Glomerular visceral epithelial cell (primary cell): ENCODE measurements around the gene TAMALIN.

ENCODE experiments used
- DNase-seq: peaks from one replicate; pipeline ENCODE4 v3.0.0-alpha.2; 2016; ENCODE audit errors: extremely low spot score

TAMALIN gene

GRCh38 chr12:52014567-52015530 lies 8.1 kb downstream of the TAMALIN start:
- no peak for DNase-seq

GRCh38 chr12:52015532-52016041 lies 8.8 kb downstream of the TAMALIN start:
- no peak for DNase-seq

- no peak for DNase-seq
Observed at GRCh38 chr12:52018433-52019112, 11.8 kb downstream of the TAMALIN start.

- DNase-seq: peak; percentile 61
Observed at GRCh38 chr12:52019113-52019770, 12.5 kb downstream of the TAMALIN start.

GRCh38 chr12:52020539-52021336 lies 14.0 kb downstream of the TAMALIN start:
- DNase-seq: peak; percentile 54

- DNase-seq: no peak
Observed at GRCh38 chr12:52022841-52023181, 16.1 kb downstream of the TAMALIN start.

GRCh38 chr12:52023182-52023975 lies 16.6 kb downstream of the TAMALIN start:
- peak; percentile 80 for DNase-seq

- no peak for DNase-seq
Observed at GRCh38 chr12:52023976-52024688, 17.4 kb downstream of the TAMALIN start.

GRCh38 chr12:52024845-52025230 lies 18.1 kb downstream of the TAMALIN start:
- DNase-seq: no peak

GRCh38 chr12:52026263-52026662 lies 19.5 kb downstream of the TAMALIN start:
- no peak for DNase-seq

GRCh38 chr12:52027085-52027843 lies 20.5 kb downstream of the TAMALIN start:
- DNase-seq: no peak

GRCh38 chr12:52029685-52030084 lies 22.9 kb downstream of the TAMALIN start:
- peak; percentile 31 for DNase-seq

GRCh38 chr12:52032446-52032803 lies 25.7 kb downstream of the TAMALIN start:
- no peak for DNase-seq

GRCh38 chr12:52032804-52033445 lies 26.2 kb downstream of the TAMALIN start:
- peak; percentile 95 for DNase-seq

GRCh38 chr12:52033446-52034140 lies 26.8 kb downstream of the TAMALIN start:
- no peak for DNase-seq

- no peak for DNase-seq
Observed at GRCh38 chr12:52035190-52035589, 28.4 kb downstream of the TAMALIN start.

- DNase-seq: no peak
Observed at GRCh38 chr12:52035926-52036325, 29.2 kb downstream of the TAMALIN start.

- DNase-seq: peak; percentile 65
Observed at GRCh38 chr12:52036587-52037171, 29.9 kb downstream of the TAMALIN start.
